ENCODE data around the gene ZNF518B. TPM values are rescaled to one million over a fixed set of nuclear protein-coding genes. Genes with fewer than 3 reads are reported as not detected.

ZNF518B gene
- total RNA-seq, 2 donors from 2014 or later, result 46.2 to 46.4 TPM

- Mint-ChIP-seq H3K9me3 (no peaks in the 10 kb centered on the region), H3K27ac (no peak overlapping the region), H3K4me1 (peaks cover 7% of the 10 kb centered on the region), H3K27me3 (ENCODE audit: insufficient read depth) (peaks cover 44% of the 10 kb centered on the region), H3K36me3 (ENCODE audit: low read depth) (no peaks in the 10 kb centered on the region), H3K4me3 (no peak overlapping the region)
- no peaks in the 10 kb centered on the region for H3K36me3 ChIP-seq (ENCODE audit: control insufficient read depth, insufficient read depth, low read length)
- H3K9me3 ChIP-seq (ENCODE audit: control insufficient read depth, low read length), result no peaks in the 10 kb centered on the region
- 92 to 100% methylated on average over 2 to 4 of the region's 5 CpGs for WGBS, 2 experiments (ENCODE audit: insufficient coverage in 1 of 2, insufficient read length in 1 of 2)
- no peak overlapping the region for H3K4me3 ChIP-seq (ENCODE audit: low read length)
- H3K9ac ChIP-seq (ENCODE audit: extremely low read depth, low read length, poor library complexity, severe bottlenecking), result no peak overlapping the region
- TF ChIP-seq CTCF (conservative IDR thresholded peaks at IDR 0.05), result no peak
- DNase-seq, result no peak
- no peak overlapping the region for H3K27ac ChIP-seq (ENCODE audit: low read depth, low read length)
- H3K4me1 ChIP-seq (ENCODE audit: control insufficient read depth, insufficient read depth, low read length), result no peaks in the 10 kb centered on the region
- peaks cover 21% of the 10 kb centered on the region for H3K27me3 ChIP-seq (ENCODE audit: control insufficient read depth, insufficient read depth, low read length, poor library complexity, severe bottlenecking)
Observed at GRCh38 chr4:10466161-10466560, 8.9 kb upstream of the ZNF518B start.

GRCh38 chr4:10462876-10463275 lies 5.7 kb upstream of the ZNF518B start:
- peaks cover 12% of the 10 kb centered on the region for H3K4me1 Mint-ChIP-seq
- Histone ChIP-seq H3K27ac (ENCODE audit: low read depth, low read length) (no peak overlapping the region), H3K4me3 (ENCODE audit: low read length) (no peak overlapping the region), H3K4me1 (ENCODE audit: control insufficient read depth, insufficient read depth, low read length) (no peaks in the 10 kb centered on the region), H3K36me3 (ENCODE audit: control insufficient read depth, insufficient read depth, low read length) (no peaks in the 10 kb centered on the region), H3K9me3 (ENCODE audit: control insufficient read depth, low read length) (no peaks in the 10 kb centered on the region), H3K27me3 (ENCODE audit: control insufficient read depth, insufficient read depth, low read length, poor library complexity, severe bottlenecking) (peaks cover 52% of the 10 kb centered on the region), H3K9ac (ENCODE audit: extremely low read depth, low read length, poor library complexity, severe bottlenecking) (no peak overlapping the region)
- 90 to 100% methylated on average over 4 of the region's 4 CpGs for WGBS, 2 experiments (ENCODE audit: insufficient coverage in 1 of 2, insufficient read length in 1 of 2)
- TF ChIP-seq CTCF (conservative IDR thresholded peaks at IDR 0.05), result no peak
- H3K36me3 Mint-ChIP-seq (ENCODE audit: low read depth), result no peaks in the 10 kb centered on the region
- H3K9me3 Mint-ChIP-seq, result no peaks in the 10 kb centered on the region
- no peak overlapping the region for H3K4me3 Mint-ChIP-seq
- H3K27me3 Mint-ChIP-seq (ENCODE audit: insufficient read depth), result peaks cover 76% of the 10 kb centered on the region
- DNase-seq, result no peak
- H3K27ac Mint-ChIP-seq, result no peak overlapping the region

GRCh38 chr4:10461850-10462400 lies 4.7 kb upstream of the ZNF518B start:
- DNase-seq, result peak; percentile 63
- H3K9me3 ChIP-seq (ENCODE audit: control insufficient read depth, low read length), result no peaks in the 10 kb centered on the region
- H3K27me3 ChIP-seq (ENCODE audit: control insufficient read depth, insufficient read depth, low read length, poor library complexity, severe bottlenecking), result peaks cover 58% of the 10 kb centered on the region
- H3K27ac ChIP-seq (ENCODE audit: low read depth, low read length), result no peak overlapping the region
- Mint-ChIP-seq H3K4me1 (peaks cover 15% of the 10 kb centered on the region), H3K36me3 (ENCODE audit: low read depth) (no peaks in the 10 kb centered on the region), H3K27me3 (ENCODE audit: insufficient read depth) (peaks cover 80% of the 10 kb centered on the region), H3K4me3 (peak overlapping the region; percentile 72), H3K27ac (no peak overlapping the region), H3K9me3 (no peaks in the 10 kb centered on the region)
- 80 to 88% methylated on average over 23 to 27 of the region's 27 CpGs for whole genome bisulfite sequencing, 2 experiments (ENCODE audit: insufficient coverage in 1 of 2, insufficient read length in 1 of 2)
- H3K4me1 ChIP-seq (ENCODE audit: control insufficient read depth, insufficient read depth, low read length), result no peaks in the 10 kb centered on the region
- no peaks in the 10 kb centered on the region for H3K36me3 ChIP-seq (ENCODE audit: control insufficient read depth, insufficient read depth, low read length)
- no peak for TF ChIP-seq CTCF (conservative IDR thresholded peaks at IDR 0.05)
- peak overlapping the region; percentile 82 for H3K4me3 ChIP-seq (ENCODE audit: low read length)
- no peak overlapping the region for H3K9ac ChIP-seq (ENCODE audit: extremely low read depth, low read length, poor library complexity, severe bottlenecking)
